ENCODE measurements around the gene MLN. TPM values are rescaled to one million over a fixed set of nuclear protein-coding genes. Genes with fewer than 3 reads are reported as not detected.
A peak's percentile ranks its signal among the peaks of the same experiment; 100 is the strongest.

MLN gene, protein sequence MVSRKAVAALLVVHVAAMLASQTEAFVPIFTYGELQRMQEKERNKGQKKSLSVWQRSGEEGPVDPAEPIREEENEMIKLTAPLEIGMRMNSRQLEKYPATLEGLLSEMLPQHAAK
- total RNA-seq = not detected
- long read RNA-seq = 0 reads

GRCh38 chr6:33803571-33804053, at the start of gene MLN:
TSS of gene MLN (minus strand) at chr6:33804003. CDS start at chr6:33801163, 2,840 bp downstream.
- no peak for DNase-seq
- intact Hi-C loops (cut with micrococcal nuclease) = no loop called here
- ATAC-seq = no peak

GRCh38 chr6:33853026-33853425, 49.2 kb upstream of the MLN start:
- no peak for ATAC-seq
- intact Hi-C loops (cut with micrococcal nuclease) = no loop called here
- DNase-seq = no peak

GRCh38 chr6:33851959-33852358, 48.2 kb upstream of the MLN start:
- ATAC-seq (peak; percentile 56), DNase-seq (no peak)
- intact Hi-C loops (cut with micrococcal nuclease) = no loop called here

DNA sequence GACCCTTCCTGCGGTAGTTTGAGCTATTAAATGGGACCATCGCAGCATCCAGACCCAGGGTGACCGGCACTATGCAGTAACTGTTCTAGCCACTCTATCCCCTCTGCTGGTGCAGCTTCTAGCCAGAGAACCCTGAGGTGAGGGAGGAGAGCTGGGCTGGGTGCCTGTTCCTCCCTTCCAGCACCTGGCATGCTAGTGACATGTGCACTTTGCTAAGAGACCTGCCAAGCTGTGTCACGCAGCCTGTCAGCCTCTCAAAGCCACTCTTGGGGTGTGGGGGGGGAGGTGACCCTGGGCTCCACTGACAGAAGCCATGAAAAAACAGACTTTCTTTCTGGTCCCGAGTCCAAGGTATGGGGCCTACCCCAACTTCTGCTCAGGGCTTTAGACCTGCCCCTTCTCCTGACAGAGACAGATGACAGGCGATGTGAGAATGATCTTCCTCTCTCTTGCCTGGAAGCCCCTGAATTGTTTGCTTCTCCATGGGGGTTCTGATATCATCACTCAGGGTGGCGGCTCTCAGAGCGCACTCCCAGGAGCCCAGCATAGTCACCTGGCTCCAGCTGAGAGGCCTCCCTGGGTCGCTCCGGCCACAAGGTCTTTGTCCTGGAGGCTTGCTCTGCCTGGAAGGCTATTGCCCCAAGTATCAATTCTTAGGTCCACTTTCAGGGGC, 47.2 kb upstream of the MLN start:
- intact Hi-C loops (cut with micrococcal nuclease) = no loop called here
- DNase-seq (peak; percentile 57), ATAC-seq (peak; percentile 84)

GRCh38 chr6:33850296-33850695, 46.5 kb upstream of the MLN start:
- intact Hi-C loops (cut with micrococcal nuclease) = no loop called here
- DNase-seq = no peak
- no peak for ATAC-seq

GRCh38 chr6:33849500-33850075, 45.8 kb upstream of the MLN start:
- no peak for DNase-seq
- no peak for ATAC-seq
- intact Hi-C loops (cut with micrococcal nuclease) = no loop called here

GRCh38 chr6:33848484-33848883, 44.7 kb upstream of the MLN start:
- ATAC-seq = no peak
- intact Hi-C loops (cut with micrococcal nuclease) = no loop called here
- no peak for DNase-seq

DNA sequence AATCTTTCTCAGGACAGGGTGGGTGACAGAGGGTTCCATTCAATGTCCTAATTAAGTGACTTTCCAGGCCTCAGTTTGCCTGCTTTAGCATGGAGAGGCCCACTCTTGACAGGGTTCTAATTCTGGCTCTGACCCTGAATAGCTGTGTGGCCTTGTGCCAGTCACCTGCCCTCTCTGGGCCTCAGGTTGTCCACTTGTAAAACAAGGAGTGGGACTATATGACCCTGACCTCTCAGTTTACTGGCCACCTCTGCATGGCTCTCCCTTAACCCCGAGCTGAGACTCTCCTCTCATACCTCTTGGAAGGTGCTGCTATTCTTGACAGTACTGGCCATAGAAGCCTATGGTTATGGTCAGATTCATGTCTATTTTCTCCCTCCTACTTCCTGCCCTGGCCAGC, 44.1 kb upstream of the MLN start:
- intact Hi-C loops (cut with micrococcal nuclease) = no loop called here
- DNase-seq (no peak), ATAC-seq (no peak)

DNA sequence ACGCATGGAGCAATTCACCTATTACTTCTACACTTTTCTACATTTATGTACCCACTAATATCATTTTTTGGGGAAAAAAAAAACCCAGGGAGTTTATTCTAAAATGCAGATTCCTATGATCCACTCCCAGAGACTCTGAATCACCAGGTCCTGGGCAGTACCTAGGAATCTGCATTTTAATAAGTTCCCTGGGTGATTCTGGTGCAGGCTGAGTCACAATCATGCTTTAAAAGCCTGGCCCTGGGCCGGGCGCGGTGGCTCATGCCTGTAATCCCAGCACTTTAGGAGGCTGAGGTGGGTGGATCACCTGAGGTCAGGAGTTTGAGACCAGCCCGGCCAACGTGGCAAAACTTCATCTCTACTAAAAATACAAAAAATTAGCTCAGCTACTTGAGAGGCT, 43.3 kb upstream of the MLN start:
- ATAC-seq = no peak
- intact Hi-C loops (cut with micrococcal nuclease) = no loop called here
- DNase-seq = no peak

DNA sequence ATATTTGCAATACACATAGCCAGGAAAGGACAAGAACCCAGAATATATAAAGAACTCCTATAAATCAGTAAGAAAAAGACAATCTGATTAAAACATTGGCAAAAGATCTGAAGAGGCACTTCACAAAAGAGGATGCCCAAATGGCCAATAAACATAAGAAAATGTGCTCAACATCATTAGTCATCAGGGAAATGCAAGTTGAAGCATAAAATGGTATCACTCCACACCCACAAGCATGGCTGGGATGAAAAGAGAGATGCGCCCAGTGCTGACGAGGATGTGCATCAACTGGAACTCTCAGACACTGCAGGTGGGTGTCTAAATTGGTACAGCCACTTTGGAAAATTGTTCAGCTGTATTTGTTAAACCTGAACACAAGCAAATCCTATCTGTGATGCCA, 42.4 kb upstream of the MLN start:
- ATAC-seq (no peak), DNase-seq (no peak)
- intact Hi-C loops (cut with micrococcal nuclease) = no loop called here

GRCh38 chr6:33845031-33845745, 41.4 kb upstream of the MLN start:
- ATAC-seq = no peak
- no peak for DNase-seq
- intact Hi-C loops (cut with micrococcal nuclease) = no loop called here

DNA sequence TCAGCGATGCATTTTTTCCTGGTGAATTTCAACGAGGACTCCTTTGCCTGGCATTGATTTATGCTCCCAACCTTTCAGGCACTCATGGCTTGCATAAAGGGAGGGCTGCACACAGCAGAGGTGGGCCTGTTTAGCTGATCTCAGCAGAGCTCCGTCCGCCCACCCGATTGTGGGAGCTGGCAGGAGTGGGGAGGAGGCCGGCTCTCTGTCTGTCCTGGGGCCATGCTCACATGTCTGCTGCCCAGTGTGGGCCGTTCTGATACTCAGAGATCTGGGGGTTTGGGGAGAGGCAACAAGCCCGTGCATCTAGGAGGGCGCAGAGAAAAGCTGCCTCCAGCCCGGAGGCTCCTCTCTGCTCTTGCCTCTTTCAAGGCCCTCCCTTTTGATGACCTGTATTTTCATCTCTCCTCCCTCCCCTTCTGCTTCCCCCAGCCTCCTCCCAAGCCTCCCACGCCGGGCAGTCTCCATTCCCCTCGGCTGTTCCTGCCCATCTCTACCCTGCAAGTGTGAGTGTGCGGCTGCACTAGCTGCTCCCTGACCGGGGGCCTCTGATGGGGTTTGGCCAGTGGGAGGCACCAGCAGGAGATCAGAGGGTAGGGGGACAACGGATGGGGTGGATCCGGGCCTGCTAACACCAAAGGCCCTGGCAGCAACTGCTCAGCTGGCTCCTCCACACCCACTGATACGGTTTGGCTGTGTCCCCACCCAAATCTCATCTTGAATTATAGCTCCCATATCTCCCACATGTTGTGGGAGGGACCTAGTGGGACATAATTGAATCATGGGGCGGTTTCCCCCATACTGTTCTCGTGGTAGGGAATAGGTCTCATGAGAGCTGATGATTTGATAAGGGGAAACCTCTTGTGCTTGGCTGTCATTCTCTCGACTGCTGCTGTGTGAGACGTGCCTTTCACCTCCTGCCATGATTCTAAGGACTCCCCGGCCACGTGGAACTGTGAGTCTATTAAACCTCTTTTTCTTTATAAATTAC, 39.6 kb upstream of the MLN start:
- intact Hi-C loops (cut with micrococcal nuclease) = no loop called here
- ATAC-seq = no peak
- no peak for DNase-seq

GRCh38 chr6:33841868-33842267, 38.1 kb upstream of the MLN start:
- ATAC-seq = no peak
- intact Hi-C loops (cut with micrococcal nuclease) = no loop called here
- no peak for DNase-seq

- ATAC-seq = no peak
- intact Hi-C loops (cut with micrococcal nuclease) = no loop called here
- DNase-seq = no peak
Measured at GRCh38 chr6:33841070-33841469, 37.3 kb upstream of the MLN start.

DNA sequence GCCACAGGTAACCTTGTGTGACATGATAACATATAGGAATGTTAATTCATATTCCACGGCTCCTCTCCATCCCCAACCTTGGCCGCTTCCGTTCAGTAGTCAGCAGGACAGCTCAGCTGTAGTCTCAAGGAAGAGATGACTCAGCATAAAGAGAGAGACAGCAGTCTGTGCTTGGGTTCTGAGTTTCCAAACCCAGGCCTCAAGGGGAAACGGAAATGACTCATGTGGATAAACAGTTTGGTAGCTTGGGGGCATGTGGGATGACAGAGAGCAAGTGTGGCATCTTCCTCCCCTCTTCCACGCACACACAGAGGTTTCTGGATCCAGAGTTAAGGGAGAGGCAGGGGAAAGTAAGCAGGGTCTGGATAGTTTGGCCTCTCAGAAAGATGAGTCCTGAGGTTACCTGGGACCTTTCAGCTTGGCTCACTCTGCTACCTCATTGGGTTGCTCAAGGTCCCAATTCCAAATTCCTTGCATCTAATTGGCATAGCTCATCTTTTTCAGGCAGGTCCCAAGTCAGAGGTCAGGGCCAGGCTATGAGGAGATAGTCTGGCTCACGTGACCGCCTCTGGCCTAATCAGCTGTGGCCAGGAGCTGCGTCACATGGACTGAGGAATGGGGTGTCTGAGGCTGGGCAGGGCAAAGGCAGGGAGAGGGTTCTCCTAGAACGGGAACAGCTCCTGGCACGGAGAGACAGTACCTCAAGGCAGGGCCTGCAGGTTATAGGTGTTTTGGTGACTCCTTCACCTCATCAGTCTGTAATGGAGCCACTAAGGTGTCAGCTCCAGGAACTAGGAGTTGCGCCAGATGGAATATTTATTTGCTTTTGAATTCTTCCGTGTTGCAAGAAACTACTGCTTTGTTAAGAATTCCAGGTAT, 36.5 kb upstream of the MLN start:
- peak; percentile 74 for ATAC-seq
- DNase-seq = no peak
- intact Hi-C loops (cut with micrococcal nuclease) = no loop called here

DNA sequence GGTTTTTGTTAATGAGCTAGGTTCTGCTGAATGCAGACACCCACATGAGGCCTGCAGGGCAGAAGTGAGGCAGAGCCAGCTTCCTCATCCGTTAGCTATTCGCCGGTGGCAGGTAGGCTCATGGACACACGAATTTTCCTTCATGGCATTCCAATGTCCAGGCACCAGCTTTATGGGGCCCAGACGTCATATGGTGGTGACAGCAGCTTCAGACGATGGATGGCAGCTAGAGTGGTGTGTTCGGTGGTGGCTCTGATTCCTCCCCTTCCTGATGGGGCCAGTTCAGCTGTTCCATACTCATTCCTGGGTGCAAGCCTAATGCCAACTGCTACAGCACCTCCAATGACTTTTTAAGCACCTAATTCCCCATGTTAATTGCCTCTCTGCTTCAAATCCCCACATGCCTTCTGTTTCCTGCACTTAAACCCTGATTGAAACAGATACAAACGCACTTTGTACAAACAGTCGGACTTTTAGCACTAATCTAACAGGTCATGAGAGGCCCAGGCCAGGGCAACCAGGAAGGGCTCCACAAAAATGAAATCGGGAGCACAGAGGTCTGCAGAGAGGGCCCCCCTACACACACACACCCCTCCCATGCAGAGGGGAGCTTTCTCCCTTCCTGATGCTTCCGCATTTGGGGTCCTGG, 35.7 kb upstream of the MLN start:
- no peak for DNase-seq
- intact Hi-C loops (cut with micrococcal nuclease) = no loop called here
- no peak for ATAC-seq

- intact Hi-C loops (cut with micrococcal nuclease) = no loop called here
- ATAC-seq (no peak), DNase-seq (no peak)
Measured at GRCh38 chr6:33838983-33839382, 35.2 kb upstream of the MLN start.
